NT2/D1 (cell line): Measurements from ENCODE around the gene FERMT2.

Experiments used
- DNase-seq: peaks from one replicate; pipeline ENCODE4 v3.0.0-alpha.2; 2011; ENCODE audit warnings: low read depth, low spot score
- H3K27me3 ChIP-seq: 2 replicates; pipeline ENCODE4 v1.6.0; 2011; ENCODE audit warnings: mild to moderate bottlenecking; ENCODE audit not compliant: insufficient read length, insufficient read depth
- H3K36me3 ChIP-seq: 2 replicates; pipeline ENCODE4 v1.6.1; 2011; ENCODE audit warnings: mild to moderate bottlenecking, low read length, mixed read lengths; ENCODE audit not compliant: insufficient read depth, insufficient read length
- H3K4me1 ChIP-seq: 2 replicates; pipeline ENCODE4 v1.5.1; 2011; ENCODE audit not compliant: insufficient read depth, insufficient read length
- H3K4me3 ChIP-seq: 2 replicates; pipeline ENCODE4 v1.5.1; 2011; ENCODE audit warnings: low read depth; ENCODE audit not compliant: insufficient read length
- H3K9ac ChIP-seq: 2 replicates; pipeline ENCODE4 v1.6.0; 2011; ENCODE audit warnings: low read depth; ENCODE audit not compliant: insufficient read length
- H3K9me3 ChIP-seq: 2 replicates; pipeline ENCODE4 v1.5.1; 2011; ENCODE audit warnings: mild to moderate bottlenecking, low read length; ENCODE audit not compliant: insufficient read depth
- SUZ12 ChIP-seq: IDR thresholded peaks from 2 replicates; pipeline ENCODE4 v1.6.1; 2011; ENCODE audit not compliant: insufficient read length, insufficient read depth; ENCODE audit errors: extremely low read depth
- YY1 ChIP-seq: IDR thresholded peaks from 2 replicates; pipeline ENCODE4 v1.6.1; 2011; ENCODE audit not compliant: insufficient read length, insufficient read depth
- ZNF274 ChIP-seq: IDR thresholded peaks from 2 replicates; pipeline ENCODE4 v1.6.1; 2011; ENCODE audit warnings: mild to moderate bottlenecking, low read depth, low read length

FERMT2 gene

DNA sequence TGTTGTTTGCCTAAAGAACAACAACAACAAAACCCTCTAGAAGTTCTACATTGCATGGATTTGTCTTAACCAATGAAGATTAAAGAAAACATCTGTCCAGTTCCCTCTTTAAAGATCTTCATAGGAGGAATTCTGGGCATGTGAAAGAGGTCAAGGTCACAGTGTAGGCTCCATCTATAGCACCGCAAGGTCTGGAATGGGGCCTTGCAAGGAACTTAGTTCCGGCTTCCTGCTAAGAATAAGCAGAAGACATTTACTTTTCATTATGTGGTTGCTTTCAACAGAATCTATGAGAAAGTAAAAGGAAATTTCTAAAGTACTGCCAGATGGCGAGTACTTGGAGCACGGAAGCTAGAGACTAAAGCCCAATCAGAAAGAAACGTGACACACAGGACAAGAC lies 102.2 kb downstream of the FERMT2 start:
- TF ChIP-seq SUZ12 (no peak), ZNF274 (no peak), YY1 (no peak)
- no peak for DNase-seq
- H3K27me3 ChIP-seq: no peaks in the 10 kb centered on the region
- no peaks in the 10 kb centered on the region for H3K9me3 ChIP-seq
- no peaks in the 10 kb centered on the region for H3K36me3 ChIP-seq
- no peak overlapping the region for H3K9ac ChIP-seq
- no peak overlapping the region for H3K4me3 ChIP-seq
- no peaks in the 10 kb centered on the region for H3K4me1 ChIP-seq

DNA sequence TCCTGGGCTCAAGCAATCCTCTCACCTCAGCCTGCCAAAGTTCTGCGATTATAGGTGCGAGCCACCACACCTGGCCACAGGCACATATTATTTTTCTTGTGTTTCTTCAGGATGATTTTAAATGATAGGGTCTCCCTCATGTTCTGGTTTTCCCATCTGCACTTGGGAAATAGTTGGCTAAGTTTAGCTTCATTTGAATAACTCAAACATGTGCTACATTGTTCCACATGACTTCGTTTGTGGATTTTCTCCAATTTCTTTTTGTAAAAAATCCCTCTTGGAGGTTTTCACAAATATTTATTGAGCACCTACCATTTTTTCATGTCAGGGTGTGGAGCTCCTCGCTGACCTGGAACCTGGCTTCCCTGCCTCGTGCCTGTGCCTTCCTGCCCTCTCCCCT lies 104.3 kb downstream of the FERMT2 start:
- Histone ChIP-seq H3K27me3 (no peaks in the 10 kb centered on the region), H3K9ac (no peak overlapping the region), H3K4me1 (no peaks in the 10 kb centered on the region), H3K36me3 (no peaks in the 10 kb centered on the region), H3K9me3 (no peaks in the 10 kb centered on the region), H3K4me3 (no peak overlapping the region)
- no peak for DNase-seq
- no peak for TF ChIP-seq YY1
- TF ChIP-seq ZNF274: no peak
- no peak for TF ChIP-seq SUZ12

DNA sequence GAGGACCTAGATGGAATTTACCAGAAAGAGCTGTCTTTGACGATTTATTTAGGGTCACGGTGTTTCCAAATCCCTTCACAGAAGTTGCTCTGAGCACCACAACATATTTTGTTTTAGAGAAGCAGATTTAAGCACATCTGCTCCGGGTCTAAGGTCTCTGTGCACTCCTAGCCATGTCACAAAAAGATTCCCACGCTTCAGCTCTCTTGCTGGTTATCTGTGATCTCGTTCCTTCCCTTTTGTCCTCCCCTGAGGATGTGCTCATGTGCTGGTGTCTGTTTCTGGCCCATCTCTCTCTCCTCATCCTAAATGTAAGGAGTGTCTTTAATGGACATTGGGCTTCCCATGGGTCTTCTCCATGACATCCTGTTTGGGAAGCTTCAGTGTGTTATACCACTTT lies 105.8 kb downstream of the FERMT2 start:
- DNase-seq: no peak
- H3K9ac ChIP-seq: no peak overlapping the region
- H3K9me3 ChIP-seq: no peaks in the 10 kb centered on the region
- H3K36me3 ChIP-seq: no peaks in the 10 kb centered on the region
- no peak for TF ChIP-seq ZNF274
- TF ChIP-seq SUZ12: no peak
- TF ChIP-seq YY1: no peak
- H3K4me1 ChIP-seq: no peaks in the 10 kb centered on the region
- H3K4me3 ChIP-seq: no peak overlapping the region
- no peaks in the 10 kb centered on the region for H3K27me3 ChIP-seq

GRCh38 chr14:52844262-52845060 lies 106.4 kb downstream of the FERMT2 start:
- peak; percentile 32 for DNase-seq
- no peak overlapping the region for H3K9ac ChIP-seq
- no peaks in the 10 kb centered on the region for H3K9me3 ChIP-seq
- no peak for TF ChIP-seq SUZ12
- no peaks in the 10 kb centered on the region for H3K36me3 ChIP-seq
- no peaks in the 10 kb centered on the region for H3K4me1 ChIP-seq
- no peaks in the 10 kb centered on the region for H3K27me3 ChIP-seq
- no peak overlapping the region for H3K4me3 ChIP-seq

DNA sequence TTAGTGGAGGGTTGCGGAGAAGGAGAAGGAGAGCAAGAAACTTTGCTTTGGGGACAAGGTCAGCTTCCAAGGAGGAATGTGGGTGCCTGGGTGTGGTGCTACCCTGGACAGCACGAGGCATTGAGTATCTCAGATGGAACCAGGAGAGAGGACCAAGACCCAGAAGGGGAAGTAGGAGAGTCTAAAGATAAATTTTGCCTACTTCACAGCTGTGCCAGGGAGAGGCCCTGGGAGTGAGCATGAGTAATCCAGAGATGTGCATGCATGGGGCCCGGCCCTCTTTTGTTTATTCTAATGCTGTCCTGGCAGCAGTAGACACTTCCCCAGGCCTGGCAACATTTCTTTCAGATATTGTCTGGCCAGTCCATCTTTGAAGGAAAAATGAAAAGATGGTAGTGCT lies 110.0 kb downstream of the FERMT2 start:
- Histone ChIP-seq H3K9me3 (no peaks in the 10 kb centered on the region), H3K4me3 (no peak overlapping the region), H3K27me3 (no peaks in the 10 kb centered on the region), H3K36me3 (no peaks in the 10 kb centered on the region), H3K9ac (no peak overlapping the region), H3K4me1 (no peaks in the 10 kb centered on the region)
- no peak for TF ChIP-seq YY1
- TF ChIP-seq ZNF274: no peak
- no peak for TF ChIP-seq SUZ12
- DNase-seq: no peak

DNA sequence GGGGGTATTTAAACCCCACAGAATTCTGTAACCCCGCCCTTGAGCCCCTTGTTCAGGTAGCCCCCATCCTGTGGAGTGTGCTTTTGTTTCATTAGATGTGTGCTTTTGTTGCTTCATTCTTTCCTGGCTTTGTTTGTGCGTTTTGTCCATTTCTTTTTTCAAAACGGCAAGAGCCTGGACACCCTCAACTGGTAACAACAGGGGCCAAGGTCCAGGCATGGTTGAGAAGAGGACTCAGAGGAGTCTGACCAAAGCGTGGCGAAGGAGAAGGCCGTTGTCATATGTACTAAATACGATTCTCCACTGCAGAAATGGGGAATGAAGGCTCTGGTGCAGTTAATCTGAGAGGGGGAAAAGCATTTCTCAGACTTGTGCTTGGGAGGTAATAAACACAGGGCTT lies 113.4 kb downstream of the FERMT2 start:
- TF ChIP-seq SUZ12 (no peak), ZNF274 (no peak), YY1 (no peak)

DNA sequence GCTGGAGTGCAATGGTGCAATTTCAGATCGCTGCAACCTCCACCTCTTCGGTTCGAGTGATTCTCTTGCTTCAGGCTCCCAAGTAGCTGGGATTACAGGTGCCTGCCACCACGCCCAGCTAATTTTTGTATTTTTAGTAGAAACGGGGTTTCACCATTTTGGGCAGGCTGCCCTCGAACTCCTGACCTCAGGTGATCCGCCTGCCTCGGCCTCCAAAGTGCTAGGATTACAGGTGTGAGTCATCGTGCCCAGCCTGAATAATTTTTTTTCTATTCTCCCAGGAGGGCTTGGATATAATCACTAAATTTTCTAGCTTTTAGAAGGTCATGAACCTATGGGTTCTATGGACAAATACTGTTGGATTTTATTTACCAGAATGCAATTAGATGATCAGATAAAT lies 114.8 kb downstream of the FERMT2 start:
- Histone ChIP-seq H3K9ac (no peak overlapping the region), H3K9me3 (no peaks in the 10 kb centered on the region), H3K27me3 (no peaks in the 10 kb centered on the region), H3K4me1 (no peaks in the 10 kb centered on the region), H3K4me3 (no peak overlapping the region), H3K36me3 (no peaks in the 10 kb centered on the region)
- no peak for DNase-seq
- TF ChIP-seq YY1 (no peak), SUZ12 (no peak), ZNF274 (no peak)

More for the DNA sequence above, 113.4 kb downstream of the FERMT2 start:
- Histone ChIP-seq H3K4me1 (no peaks in the 10 kb centered on the region), H3K9ac (no peak overlapping the region), H3K4me3 (no peak overlapping the region), H3K36me3 (no peaks in the 10 kb centered on the region), H3K27me3 (no peaks in the 10 kb centered on the region), H3K9me3 (no peaks in the 10 kb centered on the region)
- no peak for DNase-seq

DNA sequence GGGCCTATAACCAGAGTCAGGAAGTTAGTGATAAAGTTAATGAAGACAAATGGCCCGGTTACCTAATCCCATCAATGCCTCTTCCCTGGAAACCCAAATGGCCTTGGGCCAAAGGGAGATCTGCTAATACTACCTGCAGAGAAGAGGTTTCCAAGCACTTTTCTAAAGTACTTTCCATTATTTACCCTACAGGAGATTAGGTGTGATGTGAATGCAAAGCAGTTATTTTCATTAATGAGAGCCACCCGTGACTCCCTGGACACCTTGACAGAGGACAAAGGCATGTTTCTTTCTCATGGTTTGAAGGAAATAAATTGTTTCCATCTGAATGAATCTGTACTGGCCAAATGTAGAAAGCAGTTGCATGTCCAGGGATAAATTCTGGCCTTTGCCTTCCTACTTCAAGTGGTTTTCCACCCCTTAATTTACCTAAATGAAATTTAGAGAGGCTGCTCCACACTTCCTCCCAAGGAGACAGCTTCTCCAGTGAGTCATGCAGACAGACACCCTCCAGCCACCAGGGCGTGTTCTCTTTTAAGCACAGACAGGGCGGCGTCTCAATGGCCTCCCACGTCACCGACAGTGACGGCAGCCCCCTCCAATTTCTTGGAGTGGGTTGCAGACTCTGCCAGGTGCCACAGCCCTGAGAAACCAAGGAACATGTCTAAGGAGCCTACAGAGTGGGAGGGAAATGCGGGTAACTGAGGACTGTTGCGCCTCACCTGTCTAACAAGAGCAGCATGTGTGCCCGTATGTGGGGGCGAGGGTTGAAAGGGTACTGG lies 115.5 kb downstream of the FERMT2 start:
- Histone ChIP-seq H3K4me1 (no peaks in the 10 kb centered on the region), H3K9me3 (no peaks in the 10 kb centered on the region), H3K27me3 (no peaks in the 10 kb centered on the region), H3K9ac (peak overlapping the region; percentile 56), H3K36me3 (no peaks in the 10 kb centered on the region), H3K4me3 (no peak overlapping the region)
- peak; percentile 40 for DNase-seq
- TF ChIP-seq YY1 (no peak), SUZ12 (no peak), ZNF274 (no peak)
